ENCODE measurements around the gene ESF1. TPM values are rescaled to one million over a fixed set of nuclear protein-coding genes. Genes with fewer than 3 reads are reported as not detected.

Gene ESF1
- total and polyA plus RNA-seq, 2 of the 8 experiments (the other 6 are each of a cell fraction or from before 2014, with no cell fraction given), result 1.1 to 32.9 TPM

DNA sequence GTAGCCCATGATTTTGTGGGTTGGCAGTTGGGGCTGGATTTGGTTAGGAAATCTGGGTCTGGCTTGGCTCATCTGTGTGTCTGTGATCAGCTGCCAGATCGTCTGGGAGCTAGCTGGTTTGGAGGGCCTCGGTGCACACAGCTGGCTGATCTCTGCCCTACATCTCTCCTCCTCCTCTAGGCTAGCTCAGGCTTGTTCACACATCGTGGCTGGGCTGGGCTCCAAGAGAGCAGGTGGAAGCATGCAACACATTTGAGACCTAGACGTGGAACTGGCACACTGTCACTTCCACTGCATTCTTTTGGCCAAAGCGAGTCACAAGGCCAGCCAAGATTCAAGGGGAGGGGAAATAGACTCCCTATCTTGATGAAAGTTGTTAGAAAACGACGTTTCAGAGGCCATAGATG is 16.0 kb upstream of the ESF1 start (continued):
- TF ChIP-seq POLR2AphosphoS5 (IDR thresholded peaks at IDR 0.05; ENCODE audit: low read depth, low read length) (no peak), CREB1 (IDR thresholded peaks at IDR 0.05) (no peak), CBX8 (IDR thresholded peaks at IDR 0.05; ENCODE audit: borderline replicate concordance, low read depth, low read length) (no peak), KDM4A (IDR thresholded peaks at IDR 0.05; ENCODE audit: low read depth, low read length, severe bottlenecking) (no peak), NRF1 (IDR thresholded peaks at IDR 0.05; ENCODE audit: low read depth, low read length) (no peak), EP300 (IDR thresholded peaks at IDR 0.05; ENCODE audit: borderline replicate concordance in 1 of 2, low read depth in 2 of 2, low read length in 2 of 2) (no peak), YY1 (IDR thresholded peaks at IDR 0.05; ENCODE audit: low read depth, low read length) (no peak), SRF (IDR thresholded peaks at IDR 0.05; ENCODE audit: low read depth, low read length) (no peak)

All from H1 (cell line).